ENCODE data around the gene CNTNAP2. TPM values are rescaled to one million over a fixed set of nuclear protein-coding genes. Genes with fewer than 3 reads are reported as not detected.

Gene CNTNAP2
- total and polyA plus RNA-seq, 2 of the 4 experiments (the other 2 are of a cell fraction): not detected

- Histone ChIP-seq H4K8ac (ENCODE audit: low read depth in 2 of 2, low read length in 2 of 2) (no peak overlapping the region), H3K9me3 (ENCODE audit: control insufficient read depth, insufficient read depth, low read length) (peaks cover 6% of the 10 kb centered on the region), H3K27me3 (ENCODE audit: control insufficient read depth, insufficient read depth, low read length) (no peaks in the 10 kb centered on the region), H3K9me1 (ENCODE audit: insufficient read depth, low read length) (no peaks in the 10 kb centered on the region), H3K9ac (ENCODE audit: low read depth, low read length) (no peak overlapping the region), H3K18ac (ENCODE audit: low read depth, low read length) (no peak overlapping the region), H3K56ac (ENCODE audit: extremely low read depth, insufficient read depth, low read length) (no peak overlapping the region), H3K4me1 (ENCODE audit: control insufficient read depth, insufficient read depth, low read length) (no peaks in the 10 kb centered on the region), H2BK5ac (ENCODE audit: low read depth, low read length, poor library complexity, severe bottlenecking) (no peak overlapping the region), H4K20me1 (ENCODE audit: insufficient read depth, low read length) (no peaks in the 10 kb centered on the region), H3K27ac (ENCODE audit: insufficient read depth, low read length) (no peak overlapping the region), H2BK15ac (ENCODE audit: low read depth, low read length) (no peak overlapping the region), H2BK120ac (ENCODE audit: low read depth, low read length) (no peak overlapping the region), H3K4me3 (ENCODE audit: insufficient read depth, low read depth, low read length) (no peak overlapping the region), H2BK20ac (ENCODE audit: low read depth, low read length) (no peak overlapping the region), H3K14ac (replicated peaks; ENCODE audit: low read depth, low read length) (no peak overlapping the region), H3K36me3 (ENCODE audit: control insufficient read depth, insufficient read depth, low read length) (no peaks in the 10 kb centered on the region), H4K91ac (ENCODE audit: insufficient read depth, low read depth, low read length) (no peak overlapping the region), H3K23ac (ENCODE audit: low read depth, low read length) (no peak overlapping the region), H3K4me2 (ENCODE audit: low read depth, low read length) (no peak overlapping the region), H2AK9ac (replicated peaks; ENCODE audit: low read depth, low read length, poor library complexity) (no peak overlapping the region), H3K4ac (ENCODE audit: low read depth, low read length) (no peak overlapping the region), H2AFZ (replicated peaks; ENCODE audit: low read length, poor library complexity) (no peak overlapping the region), H3K79me1 (ENCODE audit: low read depth in 1 of 2, low read length in 2 of 2) (no peaks in the 10 kb centered on the region), H4K5ac (ENCODE audit: low read depth, low read length) (no peak overlapping the region), H2AK5ac (ENCODE audit: low read depth, low read length) (no peak overlapping the region)
- DNase-seq: no peak
- intact Hi-C loops (cut with micrococcal nuclease): no loop called here
- WGBS, 2 experiments (ENCODE audit: extremely low coverage in 2 of 2, insufficient read length in 1 of 2): no CpG with 5 or more reads among the region's 3 CpGs
- no peak for ATAC-seq (ENCODE audit: low read depth)
- POLR2A ChIA-PET (ENCODE audit: unreplicated experiment): no interaction called here
- in situ Hi-C loops (cut with MboI; ENCODE audit: low sequenced_read_pairs): no loop called here
- no TSS peak for BruUV-seq (replicated peaks)
- dilution Hi-C loops (cut with HindIII; ENCODE audit: low sequenced_read_pairs, unreplicated experiment): no loop called here
- TF ChIP-seq RCOR1 (IDR thresholded peaks at IDR 0.05; ENCODE audit: insufficient replicate concordance, low read length) (no peak), MAZ (IDR thresholded peaks at IDR 0.05; ENCODE audit: borderline replicate concordance, low read depth, low read length) (no peak), CEBPB (IDR thresholded peaks at IDR 0.05; ENCODE audit: low read depth, low read length) (no peak), SMC3 (IDR thresholded peaks at IDR 0.05; ENCODE audit: low read depth, low read length) (no peak), RAD21 (IDR thresholded peaks at IDR 0.05; ENCODE audit: low read length) (no peak), MXI1 (IDR thresholded peaks at IDR 0.05; ENCODE audit: borderline replicate concordance, low read depth, low read length) (no peak), BHLHE40 (IDR thresholded peaks at IDR 0.05; ENCODE audit: low read depth, low read length) (no peak), CHD1 (IDR thresholded peaks at IDR 0.05; ENCODE audit: low read depth, low read length) (no peak), FOS (IDR thresholded peaks at IDR 0.05; ENCODE audit: low read depth, low read length) (no peak), USF2 (IDR thresholded peaks at IDR 0.05; ENCODE audit: low read depth, low read length) (no peak)
- TF ChIP-seq, protein P1, sequence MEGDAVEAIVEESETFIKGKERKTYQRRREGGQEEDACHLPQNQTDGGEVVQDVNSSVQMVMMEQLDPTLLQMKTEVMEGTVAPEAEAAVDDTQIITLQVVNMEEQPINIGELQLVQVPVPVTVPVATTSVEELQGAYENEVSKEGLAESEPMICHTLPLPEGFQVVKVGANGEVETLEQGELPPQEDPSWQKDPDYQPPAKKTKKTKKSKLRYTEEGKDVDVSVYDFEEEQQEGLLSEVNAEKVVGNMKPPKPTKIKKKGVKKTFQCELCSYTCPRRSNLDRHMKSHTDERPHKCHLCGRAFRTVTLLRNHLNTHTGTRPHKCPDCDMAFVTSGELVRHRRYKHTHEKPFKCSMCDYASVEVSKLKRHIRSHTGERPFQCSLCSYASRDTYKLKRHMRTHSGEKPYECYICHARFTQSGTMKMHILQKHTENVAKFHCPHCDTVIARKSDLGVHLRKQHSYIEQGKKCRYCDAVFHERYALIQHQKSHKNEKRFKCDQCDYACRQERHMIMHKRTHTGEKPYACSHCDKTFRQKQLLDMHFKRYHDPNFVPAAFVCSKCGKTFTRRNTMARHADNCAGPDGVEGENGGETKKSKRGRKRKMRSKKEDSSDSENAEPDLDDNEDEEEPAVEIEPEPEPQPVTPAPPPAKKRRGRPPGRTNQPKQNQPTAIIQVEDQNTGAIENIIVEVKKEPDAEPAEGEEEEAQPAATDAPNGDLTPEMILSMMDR (conservative IDR thresholded peaks at IDR 0.05; ENCODE audit: low read depth, low read length): no peak
- TF ChIP-seq, protein P2, sequence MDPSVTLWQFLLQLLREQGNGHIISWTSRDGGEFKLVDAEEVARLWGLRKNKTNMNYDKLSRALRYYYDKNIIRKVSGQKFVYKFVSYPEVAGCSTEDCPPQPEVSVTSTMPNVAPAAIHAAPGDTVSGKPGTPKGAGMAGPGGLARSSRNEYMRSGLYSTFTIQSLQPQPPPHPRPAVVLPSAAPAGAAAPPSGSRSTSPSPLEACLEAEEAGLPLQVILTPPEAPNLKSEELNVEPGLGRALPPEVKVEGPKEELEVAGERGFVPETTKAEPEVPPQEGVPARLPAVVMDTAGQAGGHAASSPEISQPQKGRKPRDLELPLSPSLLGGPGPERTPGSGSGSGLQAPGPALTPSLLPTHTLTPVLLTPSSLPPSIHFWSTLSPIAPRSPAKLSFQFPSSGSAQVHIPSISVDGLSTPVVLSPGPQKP (IDR thresholded peaks at IDR 0.05; ENCODE audit: borderline replicate concordance, low read depth, low read length): no peak
- CTCF ChIA-PET: no interaction called here
These were observed 840.3 kb downstream of the CNTNAP2 start for GRCh38 chr7:146956853-146957252.
